GM21737 (cell line): ENCODE data around the gene ZBTB37.
"Not testable (repeated sequence)": the region's sequence is repeated elsewhere in the genome, so short reads cannot be mapped to it uniquely, and the experiment has no call there.

Experiments used
- ATAC-seq: cut with Tn5 transposase; IDR thresholded peaks from one replicate; pipeline ENCODE4 v1.9.1; 2021; ENCODE audit warnings: mild to moderate bottlenecking, moderate library complexity; ENCODE audit not compliant: unreplicated experiment

The ZBTB37 gene

GRCh38 chr1:173868266-173869020 lies at the start of gene ZBTB37:
Gene ZBTB37 (plus strand): TSS chr1:173868380. CDS start chr1:173870226, 1,846 bp downstream.
- ATAC-seq, result peak; percentile 55

GRCh38 chr1:173818459-173818858 lies 49.7 kb upstream of the ZBTB37 start:
- ATAC-seq, result no peak

- ATAC-seq, result no peak
These were observed 46.5 kb upstream of the ZBTB37 start for GRCh38 chr1:173821680-173822079.

GRCh38 chr1:173823781-173824314 lies 44.3 kb upstream of the ZBTB37 start:
- peak; percentile 34 for ATAC-seq

GRCh38 chr1:173824315-173825081 lies 43.7 kb upstream of the ZBTB37 start, which contains the start of the genes CENPL and DARS2:
Gene CENPL (minus strand): TSS chr1:173824883. CDS start chr1:173811299, 13,584 bp downstream.
Gene DARS2 (plus strand): TSS chr1:173824673. CDS start chr1:173825230, 557 bp downstream.
- peak; percentile 79 for ATAC-seq

GRCh38 chr1:173827611-173828010 lies 40.6 kb upstream of the ZBTB37 start:
- ATAC-seq, result no peak

- no peak for ATAC-seq
These were observed 35.4 kb upstream of the ZBTB37 start for GRCh38 chr1:173832748-173833147.

GRCh38 chr1:173852105-173852504 lies 16.1 kb upstream of the ZBTB37 start:
- ATAC-seq, result no peak

GRCh38 chr1:173853074-173853473 lies 15.1 kb upstream of the ZBTB37 start:
- ATAC-seq, result no peak

- ATAC-seq, result no peak
These were observed 12.2 kb upstream of the ZBTB37 start for GRCh38 chr1:173856014-173856413.

GRCh38 chr1:173856903-173857302 lies 11.3 kb upstream of the ZBTB37 start:
- no peak for ATAC-seq

GRCh38 chr1:173857363-173857917 lies 10.7 kb upstream of the ZBTB37 start:
- ATAC-seq, result no peak

- ATAC-seq, result not testable (repeated sequence)
These were observed 8.6 kb upstream of the ZBTB37 start for GRCh38 chr1:173859547-173859946.

- no peak for ATAC-seq
These were observed 8.1 kb upstream of the ZBTB37 start for GRCh38 chr1:173860065-173860464.

- ATAC-seq, result no peak
These were observed 6.4 kb upstream of the ZBTB37 start for GRCh38 chr1:173861731-173862145.

- ATAC-seq, result not testable (repeated sequence)
These were observed 5.9 kb upstream of the ZBTB37 start for GRCh38 chr1:173862146-173862768.

GRCh38 chr1:173862769-173863223 lies 5.4 kb upstream of the ZBTB37 start:
- no peak for ATAC-seq

- ATAC-seq, result no peak
These were observed 4.7 kb upstream of the ZBTB37 start for GRCh38 chr1:173863224-173864161.

GRCh38 chr1:173864179-173864867 lies 3.9 kb upstream of the ZBTB37 start:
- ATAC-seq, result no peak
